Activated CD4-positive, CD25-positive, alpha-beta regulatory T cell treated with anti-CD3 and anti-CD28 coated beads, Interleukin-2, amount 50 U/mL, for 24 hours (primary cell): Measurements from ENCODE around the gene ADGRG3.
"Not testable (repeated sequence)": the region's sequence is repeated elsewhere in the genome, so short reads cannot be mapped to it uniquely, and the experiment has no call there.

Experiments
- ATAC-seq, 2 donors: fragments of 150-1000 bp; cut with Tn5 transposase; one replicate each; pipeline ENCODE4 v1.10.0; 2021; ENCODE audit warnings: mild to moderate bottlenecking in 1 of 2, moderate library complexity in 1 of 2

ADGRG3 gene

DNA sequence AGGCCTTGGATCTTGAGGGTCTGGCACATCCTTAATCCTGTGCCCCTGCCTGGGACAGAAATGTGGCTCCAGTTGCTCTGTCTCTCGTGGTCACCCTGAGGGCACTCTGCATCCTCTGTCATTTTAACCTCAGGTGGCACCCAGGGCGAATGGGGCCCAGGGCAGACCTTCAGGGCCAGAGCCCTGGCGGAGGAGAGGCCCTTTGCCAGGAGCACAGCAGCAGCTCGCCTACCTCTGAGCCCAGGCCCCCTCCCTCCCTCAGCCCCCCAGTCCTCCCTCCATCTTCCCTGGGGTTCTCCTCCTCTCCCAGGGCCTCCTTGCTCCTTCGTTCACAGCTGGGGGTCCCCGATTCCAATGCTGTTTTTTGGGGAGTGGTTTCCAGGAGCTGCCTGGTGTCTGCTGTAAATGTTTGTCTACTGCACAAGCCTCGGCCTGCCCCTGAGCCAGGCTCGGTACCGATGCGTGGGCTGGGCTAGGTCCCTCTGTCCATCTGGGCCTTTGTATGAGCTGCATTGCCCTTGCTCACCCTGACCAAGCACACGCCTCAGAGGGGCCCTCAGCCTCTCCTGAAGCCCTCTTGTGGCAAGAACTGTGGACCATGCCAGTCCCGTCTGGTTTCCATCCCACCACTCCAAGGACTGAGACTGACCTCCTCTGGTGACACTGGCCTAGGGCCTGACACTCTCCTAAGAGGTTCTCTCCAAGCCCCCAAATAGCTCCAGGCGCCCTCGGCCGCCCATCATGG lies 4.0 kb upstream of the ADGRG3 start:
- no peak for ATAC-seq

DNA sequence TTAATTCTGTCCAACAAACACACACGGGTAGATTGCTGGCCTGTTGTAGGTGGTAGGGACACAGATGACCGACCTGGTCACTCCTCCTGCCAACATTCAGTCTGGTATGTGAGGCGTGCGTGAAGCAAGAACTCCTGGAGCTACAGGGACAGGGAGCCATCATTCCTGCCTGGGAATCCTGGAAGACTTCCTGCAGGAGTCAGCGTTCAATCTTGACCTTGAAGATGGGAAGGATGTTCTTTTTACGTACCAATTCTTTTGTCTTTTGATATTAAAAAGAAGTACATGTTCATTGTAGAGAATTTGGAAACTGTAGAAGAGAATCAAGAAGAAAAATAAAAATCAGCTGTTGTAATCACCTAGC lies 3.5 kb upstream of the ADGRG3 start:
- ATAC-seq: no peak

GRCh38 chr16:57665541-57665940 lies 2.6 kb upstream of the ADGRG3 start:
- no peak for ATAC-seq

- ATAC-seq: no peak
Observed at GRCh38 chr16:57666353-57667047, 1.6 kb upstream of the ADGRG3 start.

- ATAC-seq: no peak
Observed at GRCh38 chr16:57667048-57667525, 1.0 kb upstream of the ADGRG3 start.

DNA sequence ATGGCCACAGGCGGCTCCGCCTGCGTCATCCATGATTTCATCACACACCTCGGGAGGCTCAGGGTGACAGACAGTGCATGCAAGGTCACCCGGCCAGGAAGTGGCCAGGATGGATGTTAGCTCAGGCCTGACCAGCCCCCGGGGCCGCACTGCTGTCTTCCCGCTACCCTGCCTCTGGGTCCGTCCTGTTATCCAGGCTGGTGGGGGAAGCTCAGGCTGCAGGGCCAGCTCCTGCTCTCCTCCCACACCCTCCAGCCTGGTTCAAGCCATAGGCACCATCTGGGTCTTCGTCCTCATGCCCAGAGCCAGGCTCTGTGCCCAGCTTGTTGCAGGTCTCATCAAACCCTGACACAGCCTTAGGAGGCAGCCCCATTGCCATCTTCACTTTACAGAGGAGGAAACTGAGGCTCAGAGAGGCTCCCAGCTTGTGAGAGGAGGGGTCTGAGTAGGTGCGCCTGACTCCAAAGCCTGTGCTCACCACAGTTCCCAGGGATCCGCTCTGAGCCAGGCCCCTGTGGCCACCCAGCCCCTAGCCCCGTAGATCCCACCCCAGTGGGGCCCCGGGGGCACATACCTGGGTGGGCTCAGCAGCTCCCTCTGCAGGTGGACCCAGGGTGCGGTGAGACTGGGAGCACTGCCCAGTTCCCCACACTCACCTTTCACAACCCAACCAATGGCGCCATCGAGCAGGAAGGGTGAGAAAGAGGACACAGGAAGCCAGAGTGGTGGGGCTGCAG lies 412 bp upstream of the ADGRG3 start:
- no peak for ATAC-seq

- no peak for ATAC-seq
Observed at GRCh38 chr16:57668630-57669475, 747 bp downstream of the ADGRG3 start.

DNA sequence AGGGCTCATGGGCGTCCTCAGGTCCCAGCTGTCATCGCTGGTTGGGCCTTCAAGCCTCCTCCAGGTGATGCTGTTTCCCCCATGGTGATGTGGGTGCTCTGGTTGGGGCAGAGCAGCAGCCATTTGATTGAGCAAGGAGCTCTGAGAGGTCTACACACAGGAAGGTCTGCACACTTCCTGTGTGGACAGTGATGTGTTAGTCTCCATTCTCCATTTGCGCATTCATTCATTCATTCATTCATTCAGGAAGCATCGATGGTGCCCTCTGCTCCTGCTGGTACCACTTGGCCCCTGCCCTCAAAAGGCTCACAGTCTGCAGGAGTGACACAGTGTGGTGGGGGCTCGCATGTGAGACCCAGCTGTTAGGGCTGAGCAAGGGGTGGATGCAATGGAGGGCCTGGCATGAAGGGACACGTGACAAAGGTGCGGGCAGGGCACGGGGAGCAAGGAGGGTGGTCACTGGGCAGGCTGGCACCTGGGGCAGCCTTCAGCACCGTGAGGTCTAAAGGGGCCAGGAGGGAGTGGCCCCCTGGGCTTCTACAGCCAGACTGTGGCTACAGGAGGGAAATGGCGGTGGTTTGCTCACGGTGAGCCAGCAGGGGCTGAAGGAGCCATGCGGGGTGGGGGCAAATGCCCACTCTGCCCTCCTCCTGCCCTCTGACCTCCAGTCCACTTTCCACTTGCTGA lies 1.5 kb downstream of the ADGRG3 start:
- ATAC-seq: no peak

DNA sequence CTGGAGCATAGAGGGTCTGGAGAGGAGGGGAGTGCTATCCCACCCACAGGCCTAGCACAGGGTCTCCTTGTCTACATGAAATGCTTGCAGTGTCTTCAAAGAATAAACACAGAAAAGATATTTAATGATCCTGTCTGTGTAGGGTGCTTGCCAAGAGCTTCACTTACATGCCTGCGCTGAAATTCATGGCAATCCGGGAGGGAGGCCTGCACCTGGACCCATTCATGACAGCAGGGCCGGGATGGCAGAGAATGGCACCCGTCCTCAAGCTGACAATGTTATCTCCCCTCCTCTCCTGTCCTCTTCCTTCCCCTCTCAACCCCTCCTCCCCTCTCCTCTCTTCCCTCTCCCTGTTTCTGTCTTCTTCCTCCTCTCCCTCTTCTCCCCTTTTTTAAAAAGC lies 2.1 kb downstream of the ADGRG3 start:
- ATAC-seq: no peak

GRCh38 chr16:57671451-57671850 lies 3.3 kb downstream of the ADGRG3 start:
- ATAC-seq: not testable (repeated sequence)

DNA sequence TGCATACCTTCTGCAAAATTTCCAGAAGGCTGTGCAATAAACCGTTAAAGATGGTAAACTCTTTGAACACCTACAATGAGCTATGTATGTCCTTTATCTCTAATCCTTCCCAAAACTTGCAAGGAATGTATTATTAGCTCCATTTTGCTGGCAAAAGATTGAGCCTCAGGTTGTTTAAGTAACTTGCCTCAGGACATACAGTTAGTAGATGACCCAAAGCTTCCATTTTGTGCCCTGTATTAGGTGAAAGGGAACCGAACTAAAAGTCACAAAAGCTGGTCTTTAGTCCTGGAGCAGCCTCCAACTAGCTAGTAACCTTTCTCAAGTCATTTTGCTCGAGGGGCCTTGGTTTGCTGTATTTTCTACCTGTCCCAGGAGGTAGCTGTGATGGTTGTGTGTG lies 4.3 kb downstream of the ADGRG3 start:
- ATAC-seq: no peak

GRCh38 chr16:57672824-57673223 lies 4.7 kb downstream of the ADGRG3 start:
- ATAC-seq: no peak

- no peak for ATAC-seq
Observed at GRCh38 chr16:57675741-57676551, 7.8 kb downstream of the ADGRG3 start.

DNA sequence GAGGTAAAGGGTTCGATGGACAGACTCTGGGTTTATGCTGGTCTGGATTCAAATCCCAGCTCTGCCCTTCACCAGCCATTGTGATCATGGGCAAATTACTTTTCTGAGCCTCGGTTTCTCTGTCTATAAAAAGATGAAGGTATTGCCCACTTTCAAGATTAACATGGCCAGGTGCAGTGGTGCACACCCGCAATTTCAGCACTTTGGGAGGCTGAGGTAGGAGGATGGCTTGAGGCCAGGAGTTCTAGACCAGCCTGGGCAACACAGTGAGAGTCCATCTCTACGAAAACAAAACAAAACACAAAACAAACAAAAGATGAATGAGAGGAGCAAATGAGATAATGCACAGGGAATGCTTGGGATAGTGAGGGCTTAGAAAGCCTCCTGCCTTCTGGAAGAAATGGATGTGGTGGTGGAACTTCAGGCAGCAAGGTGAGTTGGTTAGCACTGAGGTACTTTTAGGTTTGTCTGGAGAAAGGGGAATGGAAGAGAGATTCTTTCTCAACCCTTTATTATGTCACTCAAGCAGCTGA lies 8.5 kb downstream of the ADGRG3 start:
- ATAC-seq: no peak

GRCh38 chr16:57677622-57678369 lies 9.7 kb downstream of the ADGRG3 start:
- no peak for ATAC-seq

GRCh38 chr16:57679016-57679415 lies 10.9 kb downstream of the ADGRG3 start:
- no peak for ATAC-seq

DNA sequence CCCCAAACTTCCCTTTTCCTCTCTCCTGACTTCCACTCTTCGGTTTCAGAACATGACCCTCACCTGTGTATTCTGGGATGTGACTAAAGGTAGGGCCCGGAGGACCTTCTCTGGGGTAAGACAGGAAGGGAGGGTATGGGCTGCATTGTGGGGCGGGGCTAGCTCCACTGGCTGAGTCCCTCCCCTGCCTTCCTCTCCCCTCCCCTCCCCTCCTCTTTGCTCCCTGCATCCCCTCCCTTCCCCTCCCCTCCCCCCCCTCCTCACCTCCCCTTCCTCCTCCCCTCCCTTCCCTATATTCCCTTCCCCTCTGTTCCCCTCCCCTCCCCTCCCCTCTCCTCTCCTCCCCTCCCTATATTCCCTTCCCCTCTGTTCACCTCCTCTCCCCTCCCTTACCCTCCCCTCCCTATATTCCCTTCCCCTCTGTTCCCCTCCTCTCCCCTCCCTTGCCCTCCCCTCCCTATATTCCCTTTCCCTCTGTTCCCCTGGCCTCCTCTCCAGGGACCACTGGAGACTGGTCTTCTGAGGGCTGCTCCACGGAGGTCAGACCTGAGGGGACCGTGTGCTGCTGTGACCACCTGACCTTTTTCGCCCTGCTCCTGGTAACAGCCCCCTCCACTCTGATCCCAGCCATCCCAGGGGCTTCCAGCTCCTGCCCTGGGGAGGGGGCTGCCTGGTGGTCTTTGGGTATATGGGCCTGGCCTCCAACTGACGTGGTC lies 11.8 kb downstream of the ADGRG3 start:
- ATAC-seq: no peak

GRCh38 chr16:57680842-57681375 lies 12.8 kb downstream of the ADGRG3 start:
- no peak for ATAC-seq
